Immature natural killer cell (primary cell): ENCODE measurements around the gene ALS2. TPM values are rescaled to one million over a fixed set of nuclear protein-coding genes. Genes with fewer than 3 reads are reported as not detected.
"Not testable (repeated sequence)": the region's sequence is repeated elsewhere in the genome, so short reads cannot be mapped to it uniquely, and the experiment has no call there.

Source experiments
- DNase-seq, 3 donors: peaks; one replicate each; pipeline ENCODE4 v3.0.0; 2022; ENCODE audit warnings: mixed read lengths in 1 of 3
- H3K27ac Mint-ChIP-seq, 6 donors: one replicate each; pipeline ENCODE4 v1.8.0; 2020; ENCODE audit warnings: mixed read lengths in 6 of 6, mild to moderate bottlenecking in 5 of 6, inconsistent platforms in 4 of 6, moderate library complexity in 3 of 6
- H3K27me3 Mint-ChIP-seq, 3 donors: one replicate each; pipeline ENCODE4 v1.8.0; 2020 to 2021; ENCODE audit warnings: low read depth in 3 of 3, mild to moderate bottlenecking in 3 of 3, mixed read lengths in 3 of 3, moderate library complexity in 3 of 3, inconsistent platforms in 1 of 3
- H3K36me3 Mint-ChIP-seq, 3 donors: one replicate each; pipeline ENCODE4 v1.8.0; 2020; ENCODE audit warnings: mixed read lengths in 3 of 3, inconsistent platforms in 2 of 3, mild to moderate bottlenecking in 2 of 3
- H3K4me1 Mint-ChIP-seq, 2 donors: one replicate each; pipeline ENCODE4 v1.8.0; 2020; ENCODE audit warnings: inconsistent platforms in 2 of 2, mild to moderate bottlenecking in 2 of 2, mixed read lengths in 2 of 2, moderate library complexity in 1 of 2
- H3K4me3 Mint-ChIP-seq, 5 donors: one replicate each; pipeline ENCODE4 v1.8.0; 2020; ENCODE audit warnings: mild to moderate bottlenecking in 5 of 5, mixed read lengths in 5 of 5, inconsistent platforms in 3 of 5, moderate library complexity in 3 of 5
- H3K9me3 Mint-ChIP-seq, 6 donors: one replicate each; pipeline ENCODE4 v1.8.0; 2020; ENCODE audit warnings: mild to moderate bottlenecking in 6 of 6, mixed read lengths in 6 of 6, inconsistent platforms in 4 of 6, moderate library complexity in 3 of 6
- polyA plus RNA-seq, 3 donors: library from polyadenylated mRNA; unstranded; fragments of 300-500 nt; fragmentation: Illumina TruSeq; gene quantifications; one replicate each; pipeline ENCODE4 v1.2.3, GENCODE V29; 2021

The ALS2 gene
- polyA plus RNA-seq, 3 donors from 2014 or later: 5.4 to 7.3 (median 6.5) TPM

DNA sequence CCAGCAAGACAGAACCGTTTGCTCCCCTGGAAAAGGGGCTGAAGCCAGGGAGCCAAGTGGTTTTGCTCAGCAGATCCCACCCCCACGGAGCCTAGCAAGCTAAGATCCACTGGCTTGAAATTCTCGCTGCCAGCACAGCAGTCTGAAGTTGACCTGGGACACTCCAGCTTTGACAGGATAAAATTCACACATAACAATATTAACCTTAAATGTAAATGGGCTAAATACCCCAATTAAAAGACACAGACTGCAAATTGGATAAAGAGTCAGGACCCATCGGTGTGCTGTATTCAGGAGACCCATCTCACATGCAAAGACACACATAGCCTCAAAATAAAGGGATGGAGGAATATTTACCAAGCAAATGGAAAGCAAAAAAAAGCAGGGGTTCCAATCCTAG lies 109.5 kb downstream of the ALS2 start:
- not testable (repeated sequence) for H3K9me3 Mint-ChIP-seq

GRCh38 chr2:201669865-201670264 lies 110.9 kb downstream of the ALS2 start:
- no peaks in the 10 kb centered on the region for H3K36me3 Mint-ChIP-seq
- H3K27ac Mint-ChIP-seq: no peak overlapping the region
- DNase-seq: no peak
- no peaks in the 10 kb centered on the region for H3K9me3 Mint-ChIP-seq
- H3K4me1 Mint-ChIP-seq: no peaks in the 10 kb centered on the region
- H3K27me3 Mint-ChIP-seq: peaks cover 0 to 3% (median 2%) of the 10 kb centered on the region in 3 donors
- H3K4me3 Mint-ChIP-seq: no peak overlapping the region

More for the DNA sequence above, 109.5 kb downstream of the ALS2 start:
- DNase-seq, H3K36me3 Mint-ChIP-seq, H3K27ac Mint-ChIP-seq, H3K4me1 Mint-ChIP-seq, H3K4me3 Mint-ChIP-seq, H3K27me3 Mint-ChIP-seq: not testable (repeated sequence)

DNA sequence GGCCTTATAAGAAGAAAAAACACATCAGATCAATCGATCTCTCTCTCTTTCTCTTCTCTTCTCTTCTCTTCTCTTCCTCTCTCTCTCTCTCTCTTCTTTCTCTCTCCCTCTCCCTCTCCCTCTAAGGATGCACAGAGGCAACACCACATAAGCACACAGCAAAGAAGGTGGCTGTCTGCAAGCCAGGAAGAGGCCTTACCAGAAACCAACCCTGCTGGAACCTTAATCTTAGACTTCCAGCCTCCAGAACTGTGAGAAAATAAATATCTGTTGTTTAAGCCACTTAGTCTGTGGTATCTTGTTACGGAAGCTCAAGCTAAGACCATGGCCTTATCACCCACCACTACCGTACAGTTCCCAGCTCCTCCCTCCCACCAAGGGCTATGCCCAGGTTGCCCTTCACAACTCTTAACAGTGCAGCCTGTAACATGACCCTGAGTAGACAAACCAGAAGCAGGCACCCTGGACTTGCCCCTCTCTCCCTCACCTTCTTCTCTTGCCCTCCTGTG lies 112.3 kb downstream of the ALS2 start:
- H3K9me3 Mint-ChIP-seq: no peaks in the 10 kb centered on the region
- no peaks in the 10 kb centered on the region for H3K4me1 Mint-ChIP-seq
- H3K27me3 Mint-ChIP-seq: peaks cover 0 to 3% (median 0%) of the 10 kb centered on the region in 3 donors
- H3K27ac Mint-ChIP-seq: peak overlapping the region in 2 of 6 donors; percentile 10 to 15
- no peak overlapping the region for H3K4me3 Mint-ChIP-seq
- DNase-seq: no peak
- H3K36me3 Mint-ChIP-seq: no peaks in the 10 kb centered on the region

DNA sequence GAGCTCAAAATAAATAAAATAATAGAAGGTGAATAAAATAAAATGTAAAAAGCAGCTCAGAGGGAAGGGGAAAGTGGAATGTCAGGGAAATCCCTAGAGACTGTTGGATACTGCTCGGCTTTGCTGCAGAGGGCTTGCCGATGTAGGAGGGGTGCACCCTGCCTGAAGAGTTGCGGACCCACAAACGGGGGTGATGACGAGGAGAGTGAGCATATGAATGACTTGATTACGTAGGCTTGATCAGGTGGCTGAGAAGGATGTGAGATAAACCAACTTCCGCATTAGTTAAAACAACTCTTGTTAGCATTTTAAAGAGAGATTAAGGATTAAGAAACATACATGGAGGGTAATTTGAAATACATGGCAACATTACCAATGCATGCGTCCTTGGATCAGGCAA lies 116.4 kb downstream of the ALS2 start:
- no peak for DNase-seq
- Mint-ChIP-seq H3K9me3 (no peaks in the 10 kb centered on the region), H3K27me3 (peaks cover 2% of the 10 kb centered on the region in 3 donors), H3K36me3 (no peaks in the 10 kb centered on the region), H3K4me3 (no peak overlapping the region), H3K27ac (no peak overlapping the region), H3K4me1 (peaks cover 0 to 8% of the 10 kb centered on the region in 2 donors)

GRCh38 chr2:201661366-201661765 lies 119.4 kb downstream of the ALS2 start:
- DNase-seq: no peak
- H3K36me3 Mint-ChIP-seq: no peaks in the 10 kb centered on the region
- H3K9me3 Mint-ChIP-seq: no peaks in the 10 kb centered on the region
- peak overlapping the region in 1 of 6 donors; percentile 46 for H3K27ac Mint-ChIP-seq
- peaks cover 0 to 2% (median 2%) of the 10 kb centered on the region in 3 donors for H3K27me3 Mint-ChIP-seq
- peaks cover 4 to 15% of the 10 kb centered on the region in 2 donors for H3K4me1 Mint-ChIP-seq
- H3K4me3 Mint-ChIP-seq: no peak overlapping the region

DNA sequence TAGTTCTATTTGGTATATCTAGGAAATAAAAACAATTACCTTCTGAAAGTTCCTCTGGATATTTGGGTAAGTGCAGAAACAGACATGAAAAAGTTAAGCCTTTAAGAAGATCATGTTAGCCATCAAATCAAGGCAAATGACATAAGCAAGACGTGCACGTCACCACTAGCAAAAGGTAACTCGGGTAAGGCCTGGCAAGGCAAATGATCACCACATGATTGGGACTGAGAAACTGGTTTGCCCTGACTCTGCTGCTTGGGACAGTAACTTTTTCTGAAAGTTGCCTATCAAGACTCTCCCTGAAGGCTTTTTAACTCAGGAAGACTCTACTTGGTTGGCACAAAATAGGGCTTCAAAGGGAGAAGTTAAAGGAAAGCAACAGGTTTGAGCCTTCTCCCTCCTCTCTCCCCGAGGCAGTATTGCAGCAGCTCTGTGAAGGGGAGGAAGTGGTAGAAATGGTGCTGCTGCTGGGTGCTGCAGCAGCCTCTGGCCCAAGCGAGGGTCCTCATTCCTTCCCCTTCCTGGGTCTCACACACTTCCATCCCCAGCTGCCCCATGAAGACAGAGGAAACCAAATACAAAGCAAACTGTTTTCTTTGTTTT lies 120.3 kb downstream of the ALS2 start:
- peak overlapping the region in 3 of 6 donors; percentile 16 to 57 (median 25) for H3K27ac Mint-ChIP-seq
- DNase-seq: no peak

DNA sequence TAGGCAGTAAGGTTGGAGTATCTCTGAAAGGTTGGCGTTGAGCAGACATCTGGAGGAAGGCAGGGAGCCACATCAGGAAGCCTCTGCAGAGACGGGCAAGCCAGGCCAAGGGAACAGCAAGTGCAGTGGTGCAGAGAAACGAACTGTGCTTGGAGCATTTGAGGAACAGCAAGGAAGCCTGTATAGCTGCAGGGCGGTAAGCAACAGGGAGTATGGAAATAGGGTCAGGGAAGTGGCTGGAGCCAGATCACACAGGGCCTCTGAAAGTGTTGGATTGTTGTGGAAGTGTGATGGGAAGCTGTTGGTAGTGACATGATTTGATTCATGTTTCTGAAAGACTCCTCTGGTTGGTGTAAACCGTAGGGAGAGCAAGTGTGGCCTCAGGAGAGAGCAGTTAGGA lies 124.0 kb downstream of the ALS2 start:
- no peak for DNase-seq
- H3K4me3 Mint-ChIP-seq: no peak overlapping the region
- H3K9me3 Mint-ChIP-seq: no peaks in the 10 kb centered on the region
- H3K4me1 Mint-ChIP-seq: peaks cover 14 to 26% of the 10 kb centered on the region in 2 donors
- H3K36me3 Mint-ChIP-seq: no peaks in the 10 kb centered on the region
- H3K27me3 Mint-ChIP-seq: peaks cover 0 to 7% (median 2%) of the 10 kb centered on the region in 3 donors
- peak overlapping the region; percentile 26 to 79 (median 66) for H3K27ac Mint-ChIP-seq

More for the DNA sequence above, 120.3 kb downstream of the ALS2 start:
- Mint-ChIP-seq H3K9me3 (no peaks in the 10 kb centered on the region), H3K27me3 (peaks cover 0 to 4% (median 2%) of the 10 kb centered on the region in 3 donors), H3K4me1 (peaks cover 14 to 24% of the 10 kb centered on the region in 2 donors), H3K36me3 (no peaks in the 10 kb centered on the region), H3K4me3 (no peak overlapping the region)

GRCh38 chr2:201656102-201656501 lies 124.6 kb downstream of the ALS2 start:
- Mint-ChIP-seq H3K9me3 (no peaks in the 10 kb centered on the region), H3K27ac (peak overlapping the region; percentile 26 to 79 (median 66)), H3K36me3 (no peaks in the 10 kb centered on the region), H3K27me3 (peaks cover 0 to 9% (median 2%) of the 10 kb centered on the region in 3 donors), H3K4me1 (peaks cover 14 to 23% of the 10 kb centered on the region in 2 donors), H3K4me3 (peak overlapping the region in 3 of 5 donors; percentile 4 to 22 (median 20))
- DNase-seq: peak; percentile 20 to 63 (median 32)

DNA sequence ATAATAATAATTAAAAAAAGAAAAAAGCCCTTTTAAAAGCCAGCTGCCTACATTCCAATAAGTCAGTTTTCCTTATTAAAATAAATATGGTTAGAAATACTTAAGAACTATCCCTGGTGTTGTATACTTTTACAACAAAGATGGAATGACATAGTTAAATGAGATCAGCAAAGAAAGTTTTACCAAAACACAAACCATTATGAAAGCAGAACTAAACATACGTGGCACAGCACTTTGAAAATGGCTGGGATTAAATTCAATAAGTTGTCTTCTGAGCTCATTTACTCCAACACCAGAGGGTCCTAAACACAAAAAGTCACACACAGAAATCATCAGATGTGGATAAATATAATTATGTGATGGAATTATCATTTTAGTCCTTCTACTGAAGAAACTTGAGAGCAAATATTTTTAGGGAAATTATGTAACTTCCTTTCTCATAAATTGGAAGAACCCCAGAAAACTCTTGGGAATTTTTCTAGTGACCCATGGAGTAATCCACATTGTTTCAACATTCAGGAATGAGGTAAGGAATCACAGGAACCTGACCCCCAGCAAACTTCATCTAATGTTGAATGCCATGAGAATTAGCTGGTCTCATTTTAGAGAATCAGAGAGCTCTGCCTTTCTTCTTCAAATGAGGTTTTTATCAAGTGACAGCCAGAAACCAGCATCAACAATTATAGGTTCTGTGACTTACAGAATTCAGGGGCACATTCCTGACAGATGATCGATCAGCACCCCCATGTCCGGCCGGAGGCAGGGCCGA lies 125.9 kb downstream of the ALS2 start:
- Mint-ChIP-seq H3K36me3 (no peaks in the 10 kb centered on the region), H3K4me3 (peak overlapping the region in 1 of 5 donors; percentile 12), H3K27me3 (peaks cover 0 to 12% (median 0%) of the 10 kb centered on the region in 3 donors), H3K9me3 (no peaks in the 10 kb centered on the region), H3K27ac (no peak overlapping the region), H3K4me1 (peaks cover 14 to 18% of the 10 kb centered on the region in 2 donors)
- no peak for DNase-seq

DNA sequence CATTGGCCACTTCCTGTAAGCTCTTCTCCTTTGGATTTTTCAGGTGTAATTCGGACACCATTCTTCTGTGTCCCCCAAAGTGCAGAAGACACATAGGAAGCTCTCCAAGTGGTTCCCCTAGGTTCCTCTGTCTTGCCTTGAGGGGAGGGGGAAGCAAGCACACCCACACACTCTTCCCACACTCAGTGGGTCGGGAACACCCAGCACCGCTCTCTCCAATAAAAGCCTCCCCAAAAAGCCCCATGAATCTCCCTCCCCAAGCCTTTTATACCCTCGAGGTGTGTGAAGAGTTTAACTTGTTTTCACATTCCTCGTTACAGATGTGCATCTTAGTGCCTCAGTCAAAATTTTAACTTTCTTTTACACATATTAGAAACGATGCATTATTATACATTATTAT lies 127.5 kb downstream of the ALS2 start:
- DNase-seq: no peak
- Mint-ChIP-seq H3K9me3 (no peaks in the 10 kb centered on the region), H3K27me3 (peaks cover 0 to 12% (median 0%) of the 10 kb centered on the region in 3 donors), H3K4me1 (peaks cover 14 to 18% of the 10 kb centered on the region in 2 donors), H3K27ac (no peak overlapping the region), H3K36me3 (no peaks in the 10 kb centered on the region), H3K4me3 (no peak overlapping the region)

Other genes starting within 250 kb of the ALS2 start
- 1 to 10 TPM; 1.8 to 4.1 (median 1.9) TPM for gene TMEM237, start 137.4 kb downstream of the ALS2 start, polyA plus RNA-seq
- gene MPP4, start 82.3 kb downstream of the ALS2 start, polyA plus RNA-seq: not detected
- gene CDK15, start 25.6 kb upstream of the ALS2 start, polyA plus RNA-seq: not detected